GM12878 (cell line): ENCODE measurements around the gene CFAP99. TPM values are rescaled to one million over a fixed set of nuclear protein-coding genes. Genes with fewer than 3 reads are reported as not detected.

Experiments used
- ASH2L ChIP-seq: fragments of 300-600, 200-600 bp; sonication (generic); IDR thresholded peaks from 2 replicates; pipeline ENCODE4 v1.6.1; 2017; ENCODE audit warnings: low read depth, mild to moderate bottlenecking, borderline replicate concordance
- CEBPZ ChIP-seq: fragments of 150-350 bp; IDR thresholded peaks from 2 replicates; pipeline ENCODE4 v1.6.1; 2016; ENCODE audit warnings: low read depth, low read length
- CREB1 ChIP-seq: IDR thresholded peaks from 2 replicates; pipeline ENCODE4 v1.6.1; 2012; ENCODE audit warnings: low read depth, mild to moderate bottlenecking, inconsistent platforms
- DPF2 ChIP-seq: fragments of 450-650 bp; IDR thresholded peaks from 2 replicates; pipeline ENCODE4 v1.6.1; 2017; ENCODE audit warnings: mild to moderate bottlenecking
- FOXM1 ChIP-seq: IDR thresholded peaks from 2 replicates; pipeline ENCODE4 v1.6.1; 2012; ENCODE audit warnings: low read depth, mild to moderate bottlenecking, inconsistent platforms, low read length, moderate library complexity
- GATAD2B ChIP-seq: fragments of 450-650 bp; conservative IDR thresholded peaks from 2 replicates; pipeline ENCODE4 v1.6.1; 2017; ENCODE audit warnings: low read depth, mild to moderate bottlenecking, moderate library complexity
- IRF4 ChIP-seq: IDR thresholded peaks from 2 replicates; pipeline ENCODE4 v1.6.1; 2011; ENCODE audit warnings: low read depth, low read length
- MLLT1 ChIP-seq: fragments of 450-650 bp; IDR thresholded peaks from 2 replicates; pipeline ENCODE4 v1.6.1; 2016; ENCODE audit warnings: mild to moderate bottlenecking
- NFIC ChIP-seq: IDR thresholded peaks from 2 replicates; pipeline ENCODE4 v1.6.1; 2012; ENCODE audit warnings: low read depth, mild to moderate bottlenecking, inconsistent platforms, low read length, moderate library complexity
- NFYB ChIP-seq: IDR thresholded peaks from 2 replicates; pipeline ENCODE4 v1.6.1; 2011; ENCODE audit warnings: low read depth, mild to moderate bottlenecking, low read length, improper control_type of control experiment, moderate library complexity; ENCODE audit not compliant: insufficient read depth
- NR2C1 ChIP-seq: fragments of 450-650 bp; IDR thresholded peaks from 2 replicates; pipeline ENCODE4 v1.6.1; 2017; ENCODE audit warnings: antibody characterized with exemption, mild to moderate bottlenecking, moderate library complexity
- PAX5 ChIP-seq: IDR thresholded peaks from 2 replicates; pipeline ENCODE4 v1.6.1; 2011; ENCODE audit warnings: low read depth, low read length, borderline replicate concordance
- POLR2A ChIP-seq: IDR thresholded peaks from 2 replicates; pipeline ENCODE4 v1.6.1; 2011; ENCODE audit warnings: low read depth, mild to moderate bottlenecking, low read length
- REST ChIP-seq: IDR thresholded peaks from 2 replicates; pipeline ENCODE4 v1.6.1; 2012; ENCODE audit warnings: mild to moderate bottlenecking, low read depth, low read length
- SIN3A ChIP-seq: IDR thresholded peaks from 2 replicates; pipeline ENCODE4 v1.6.1; 2012; ENCODE audit warnings: low read depth, low read length, improper control_type of control experiment
- SMAD5 ChIP-seq: IDR thresholded peaks from 2 replicates; pipeline ENCODE4 v1.6.1; 2016; ENCODE audit warnings: antibody characterized with exemption, low read depth
- SMC3 ChIP-seq: IDR thresholded peaks from 2 replicates; pipeline ENCODE4 v1.6.1; 2011; ENCODE audit warnings: low read length, improper control_type of control experiment, borderline replicate concordance
- SP1 ChIP-seq: IDR thresholded peaks from one replicate; pipeline ENCODE4 v1.6.1; 2011; ENCODE audit warnings: low read depth, low read length
- WRNIP1 ChIP-seq: IDR thresholded peaks from 2 replicates; pipeline ENCODE4 v1.6.1; 2011; ENCODE audit warnings: low read depth, low read length, improper control_type of control experiment, borderline replicate concordance
- ZBTB33 ChIP-seq: fragments of 450-650 bp; IDR thresholded peaks from 2 replicates; pipeline ENCODE4 v1.6.1; 2017; ENCODE audit warnings: mild to moderate bottlenecking
- ZNF217 ChIP-seq: fragments of 450-650 bp; IDR thresholded peaks from 2 replicates; pipeline ENCODE4 v1.6.1; 2017; ENCODE audit warnings: antibody characterized with exemption, mild to moderate bottlenecking
- polyA plus RNA-seq, 11 experiments: library from polyadenylated mRNA; depleted of rRNA in 4 of 11; unstranded in 6 of 11; stranded (reverse) in 5 of 11; fragments of >200 nt; fragmentation: Nextera tagmentation in 4 of 11; fragmentation: Illumina TruSeq in 1 of 11; extraction: Ambion mirVana in 4 of 11; extraction: Trizol in 1 of 11; gene quantifications; 1 replicate in 1 of 11; 2 replicates in 10 of 11; pipeline versions ENCODE4 v1.2.1 to v1.2.3, GENCODE V29; 2011 to 2016; ENCODE audit warnings: inconsistent platforms in 2 of 11, missing spikeins in 2 of 11, low read depth in 1 of 11
- total RNA-seq, 4 experiments: library from RNA; depleted of rRNA in 3 of 4; stranded (reverse); fragments of >200 nt in 3 of 4; fragmentation: Illumina TruSeq in 1 of 4; extraction: Trizol in 1 of 4; gene quantifications; 2 replicates each; pipeline versions ENCODE4 v1.2.1 to v1.2.3, GENCODE V29; 2013 to 2021

The CFAP99 gene
- total and polyA plus RNA-seq, 10 of the 15 experiments (the other 5 are each of a cell fraction or from before 2014, with no cell fraction given), result not detected

GRCh38 chr4:2412885-2413716 lies 5.7 kb upstream of the CFAP99 start (continued):
- TF ChIP-seq REST (no peak), CEBPZ (no peak), SMAD5 (no peak), NR2C1 (no peak), DPF2 (peak; percentile 81; the same call in 1 of the 2 replicates), WRNIP1 (no peak), POLR2A (no peak), NFYB (no peak), ZNF217 (no peak), IRF4 (peak; percentile 36; the same call in 1 of the 2 replicates), CREB1 (peak; percentile 66; the same call in 1 of the 2 replicates), GATAD2B (peak; percentile 91), SP1 (no peak), SMC3 (no peak; the same call in none of the 2 replicates), NFIC (peak; percentile 52; the same call in 1 of the 2 replicates), ZBTB33 (no peak), FOXM1 (0 out of 2 replicates have a peak, but pooled peaks have one; percentile 54), PAX5 (peak; percentile 41), SIN3A (no peak), ASH2L (peak; percentile 70; the same call in 1 of the 2 replicates), MLLT1 (peak; percentile 90; the same call in 1 of the 2 replicates)
